Kidney tubule cell (primary cell): ENCODE data around the gene KRTAP4-9.
"Not testable (repeated sequence)": the region's sequence is repeated elsewhere in the genome, so short reads cannot be mapped to it uniquely, and the experiment has no call there.

Experiments
- DNase-seq: peaks from one replicate; pipeline ENCODE4 v3.0.0-alpha.2; 2018; ENCODE audit warnings: low spot score

The KRTAP4-9 gene

DNA sequence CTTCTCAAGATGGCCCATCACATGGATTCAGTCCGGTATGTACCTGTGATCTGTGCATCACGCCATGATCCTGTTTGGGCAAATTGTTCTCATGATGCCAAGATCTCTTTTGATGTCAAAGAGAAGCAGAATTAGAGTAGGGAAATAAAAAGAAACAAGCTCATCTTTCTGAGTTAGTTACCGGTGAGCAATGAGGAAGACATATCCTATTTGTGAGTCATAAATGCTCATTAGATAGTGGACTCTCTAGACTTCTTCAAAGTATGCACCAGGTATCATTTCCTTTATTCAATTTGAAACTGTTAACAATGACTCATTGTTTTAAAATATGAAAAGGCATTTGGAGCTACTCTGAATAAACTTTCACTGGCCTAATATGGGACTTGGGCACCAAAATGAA lies 26.8 kb downstream of the KRTAP4-9 start:
- DNase-seq = peak; percentile 93

- DNase-seq = peak; percentile 52
These were observed 28.9 kb downstream of the KRTAP4-9 start for GRCh38 chr17:41133880-41134735.

GRCh38 chr17:41139865-41140264 lies 34.7 kb downstream of the KRTAP4-9 start:
- DNase-seq = not testable (repeated sequence)

GRCh38 chr17:41140360-41141131 lies 35.4 kb downstream of the KRTAP4-9 start, which contains the start of gene KRTAP4-6:
KRTAP4-6 (minus strand) TSS chr17:41140544; CDS start chr17:41140487, 57 bp downstream.
- DNase-seq = peak; percentile 100

DNA sequence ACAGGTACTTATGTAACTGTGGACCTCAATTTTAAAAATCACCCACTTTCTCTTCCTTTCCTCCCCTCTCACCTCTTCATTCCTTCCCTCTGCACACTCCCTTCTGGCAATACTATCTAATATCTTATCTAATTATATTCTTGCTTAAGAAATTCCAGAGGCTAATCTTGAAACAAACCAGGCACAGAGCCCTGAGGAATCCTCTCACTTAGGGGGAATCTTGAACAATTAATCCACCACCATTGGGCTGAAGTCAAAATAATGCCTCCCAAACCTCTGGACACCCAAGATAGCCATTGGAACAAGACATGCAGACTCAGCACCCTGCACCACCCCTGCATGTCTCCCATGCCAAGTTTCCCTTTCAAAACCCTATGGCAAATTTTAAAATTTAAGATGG lies 36.2 kb downstream of the KRTAP4-9 start:
- DNase-seq = no peak

- DNase-seq = no peak
These were observed 39.7 kb downstream of the KRTAP4-9 start for GRCh38 chr17:41144846-41145245.

DNA sequence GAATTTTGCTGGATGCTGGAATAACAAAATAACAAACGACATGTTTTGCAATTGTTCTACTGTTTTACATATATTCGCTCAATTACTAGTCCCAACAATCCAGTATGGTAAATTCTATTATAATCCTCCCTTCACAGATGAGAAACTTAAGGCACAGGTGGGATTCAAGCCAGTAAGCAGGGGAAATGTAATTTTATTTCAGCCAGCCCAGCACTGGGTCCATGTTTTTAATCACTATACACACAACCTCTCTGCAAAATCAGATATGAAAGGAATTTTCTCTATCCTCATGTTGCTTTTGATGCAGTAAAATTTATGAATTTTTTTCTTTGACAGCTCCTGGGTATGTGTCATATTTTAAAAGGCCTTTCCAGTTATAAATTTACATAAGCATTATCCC lies 40.1 kb downstream of the KRTAP4-9 start:
- DNase-seq = no peak

- DNase-seq = no peak
These were observed 42.5 kb downstream of the KRTAP4-9 start for GRCh38 chr17:41147531-41148204.

DNA sequence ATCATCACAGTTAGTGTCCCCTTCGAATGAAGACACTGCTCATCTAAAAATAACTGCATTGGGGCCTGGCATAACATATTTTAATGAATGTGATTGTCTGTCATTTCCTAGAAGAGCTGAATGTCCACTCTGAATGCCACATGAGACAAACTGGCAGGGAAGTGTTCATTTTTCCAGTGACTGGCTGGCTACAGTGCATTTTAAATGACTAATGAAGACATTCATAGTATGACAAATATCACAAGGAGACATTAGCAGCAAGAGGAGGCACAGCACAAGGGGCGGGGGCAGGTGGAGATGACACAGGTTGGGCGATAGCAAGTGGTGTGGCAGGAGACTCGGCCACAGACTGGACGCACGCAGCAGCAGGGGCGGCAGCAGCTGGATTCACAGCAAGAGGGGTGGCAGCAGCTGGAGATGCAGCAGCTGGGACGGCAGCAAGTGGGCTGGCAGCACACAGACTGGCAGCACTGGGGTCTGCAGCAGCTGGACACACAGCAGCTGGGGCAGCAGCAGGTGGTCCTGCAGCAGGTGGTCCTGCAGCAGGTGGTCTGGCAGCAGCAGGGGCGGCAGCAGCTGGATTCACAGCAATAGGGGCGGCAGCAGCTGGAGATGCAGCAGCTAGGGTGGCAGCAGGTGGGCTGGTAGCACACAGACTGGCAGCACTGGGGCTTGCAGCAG lies 43.9 kb downstream of the KRTAP4-9 start:
- DNase-seq = peak; percentile 69

DNA sequence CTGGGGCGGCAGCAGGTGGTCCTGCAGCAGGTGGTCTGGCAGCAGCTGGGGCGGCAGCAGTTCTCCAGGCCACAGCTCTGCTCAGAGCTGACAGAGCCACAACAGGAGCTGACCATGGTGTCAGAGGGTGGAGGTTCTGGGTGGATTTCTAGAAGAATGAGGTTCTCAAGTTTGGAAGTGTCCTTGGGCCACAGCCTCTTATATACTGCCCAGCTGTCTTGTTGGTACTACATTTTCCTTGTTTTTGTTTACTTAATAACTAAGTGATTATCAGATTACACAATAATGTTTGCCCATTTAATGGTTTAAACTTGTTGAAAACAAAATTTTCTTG lies 44.4 kb downstream of the KRTAP4-9 start, which contains the start of gene KRTAP4-5:
Gene KRTAP4-5, minus strand, starts transcription at position 174 of the 334 bp plus-strand sequence. Its CDS starts 58 bp downstream, at position 116.
- DNase-seq = no peak

- DNase-seq = no peak
These were observed 44.8 kb downstream of the KRTAP4-9 start for GRCh38 chr17:41150026-41150425.

DNA sequence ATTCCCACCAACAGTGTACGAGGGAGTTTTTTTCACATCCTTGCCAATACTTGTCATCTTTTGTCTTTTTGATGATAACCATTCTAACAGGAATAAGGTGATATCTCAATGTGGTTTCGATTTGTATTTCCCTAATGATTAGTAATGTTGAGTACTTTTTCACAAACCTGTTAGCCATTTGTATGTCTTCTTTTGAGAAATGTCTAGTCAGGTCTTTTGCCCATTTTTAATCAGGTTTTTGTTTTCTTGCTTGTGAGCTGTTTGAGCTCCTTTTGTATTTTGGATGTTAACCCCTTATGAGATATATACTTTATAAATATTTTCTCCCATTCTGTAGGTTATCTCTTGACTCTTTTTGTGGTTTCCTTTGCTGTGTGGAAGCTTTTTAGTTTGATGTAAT lies 46.3 kb downstream of the KRTAP4-9 start:
- DNase-seq = no peak

DNA sequence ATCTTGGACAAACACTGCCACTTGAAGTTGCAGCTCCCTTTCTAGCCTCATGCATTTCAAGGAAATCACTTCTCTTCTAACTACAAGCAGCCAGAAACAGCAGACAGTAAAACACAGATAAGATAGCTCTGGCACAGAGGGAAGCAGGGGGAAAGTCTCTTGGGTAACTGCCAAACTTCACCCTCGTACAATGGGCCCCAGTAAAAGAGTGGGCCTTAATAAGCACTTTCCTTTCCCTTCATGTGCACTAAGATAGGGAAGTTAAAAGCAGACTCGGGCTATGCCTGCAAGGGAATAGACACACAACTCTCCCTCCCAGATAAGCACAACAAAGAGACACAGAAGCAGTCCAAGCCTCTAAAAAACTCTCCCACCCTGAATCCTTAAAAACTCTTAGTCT lies 48.7 kb downstream of the KRTAP4-9 start:
- no peak for DNase-seq
